ENCODE data around the gene TGFBR3. TPM values are rescaled to one million over a fixed set of nuclear protein-coding genes. Genes with fewer than 3 reads are reported as not detected.

The TGFBR3 gene
- total and polyA plus RNA-seq, 2 of the 13 experiments (the other 11 are each of a cell fraction or from before 2014, with no cell fraction given), result 76.5 to 195 TPM

DNA sequence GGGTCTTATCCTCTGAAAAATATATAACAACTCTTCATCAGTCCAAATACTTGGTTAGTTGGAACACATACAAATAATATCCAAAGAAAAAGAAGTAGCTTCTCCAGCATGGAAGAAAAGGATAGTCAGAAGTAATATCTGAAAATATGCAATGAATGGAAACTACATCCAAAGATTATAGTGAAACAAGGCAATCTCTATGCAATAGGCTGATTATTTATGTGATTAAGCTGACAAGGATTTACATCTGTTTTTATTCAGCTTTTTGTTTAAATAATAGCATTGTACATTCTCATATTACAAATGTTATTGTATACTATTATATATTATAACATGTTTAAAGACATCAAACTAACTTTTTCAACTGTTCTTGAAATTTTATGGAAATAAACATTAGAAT lies 15.3 kb upstream of the TGFBR3 start (continued):
- TF ChIP-seq, protein P1, sequence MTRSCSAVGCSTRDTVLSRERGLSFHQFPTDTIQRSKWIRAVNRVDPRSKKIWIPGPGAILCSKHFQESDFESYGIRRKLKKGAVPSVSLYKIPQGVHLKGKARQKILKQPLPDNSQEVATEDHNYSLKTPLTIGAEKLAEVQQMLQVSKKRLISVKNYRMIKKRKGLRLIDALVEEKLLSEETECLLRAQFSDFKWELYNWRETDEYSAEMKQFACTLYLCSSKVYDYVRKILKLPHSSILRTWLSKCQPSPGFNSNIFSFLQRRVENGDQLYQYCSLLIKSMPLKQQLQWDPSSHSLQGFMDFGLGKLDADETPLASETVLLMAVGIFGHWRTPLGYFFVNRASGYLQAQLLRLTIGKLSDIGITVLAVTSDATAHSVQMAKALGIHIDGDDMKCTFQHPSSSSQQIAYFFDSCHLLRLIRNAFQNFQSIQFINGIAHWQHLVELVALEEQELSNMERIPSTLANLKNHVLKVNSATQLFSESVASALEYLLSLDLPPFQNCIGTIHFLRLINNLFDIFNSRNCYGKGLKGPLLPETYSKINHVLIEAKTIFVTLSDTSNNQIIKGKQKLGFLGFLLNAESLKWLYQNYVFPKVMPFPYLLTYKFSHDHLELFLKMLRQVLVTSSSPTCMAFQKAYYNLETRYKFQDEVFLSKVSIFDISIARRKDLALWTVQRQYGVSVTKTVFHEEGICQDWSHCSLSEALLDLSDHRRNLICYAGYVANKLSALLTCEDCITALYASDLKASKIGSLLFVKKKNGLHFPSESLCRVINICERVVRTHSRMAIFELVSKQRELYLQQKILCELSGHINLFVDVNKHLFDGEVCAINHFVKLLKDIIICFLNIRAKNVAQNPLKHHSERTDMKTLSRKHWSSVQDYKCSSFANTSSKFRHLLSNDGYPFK (CRISPR knock-in tag; IDR thresholded peaks at IDR 0.05; ENCODE audit: borderline replicate concordance), result no peak
- no peak for TF ChIP-seq SETDB1 (CRISPR knock-in tag; IDR thresholded peaks at IDR 0.05; ENCODE audit: borderline replicate concordance)
- TF ChIP-seq, protein P2, sequence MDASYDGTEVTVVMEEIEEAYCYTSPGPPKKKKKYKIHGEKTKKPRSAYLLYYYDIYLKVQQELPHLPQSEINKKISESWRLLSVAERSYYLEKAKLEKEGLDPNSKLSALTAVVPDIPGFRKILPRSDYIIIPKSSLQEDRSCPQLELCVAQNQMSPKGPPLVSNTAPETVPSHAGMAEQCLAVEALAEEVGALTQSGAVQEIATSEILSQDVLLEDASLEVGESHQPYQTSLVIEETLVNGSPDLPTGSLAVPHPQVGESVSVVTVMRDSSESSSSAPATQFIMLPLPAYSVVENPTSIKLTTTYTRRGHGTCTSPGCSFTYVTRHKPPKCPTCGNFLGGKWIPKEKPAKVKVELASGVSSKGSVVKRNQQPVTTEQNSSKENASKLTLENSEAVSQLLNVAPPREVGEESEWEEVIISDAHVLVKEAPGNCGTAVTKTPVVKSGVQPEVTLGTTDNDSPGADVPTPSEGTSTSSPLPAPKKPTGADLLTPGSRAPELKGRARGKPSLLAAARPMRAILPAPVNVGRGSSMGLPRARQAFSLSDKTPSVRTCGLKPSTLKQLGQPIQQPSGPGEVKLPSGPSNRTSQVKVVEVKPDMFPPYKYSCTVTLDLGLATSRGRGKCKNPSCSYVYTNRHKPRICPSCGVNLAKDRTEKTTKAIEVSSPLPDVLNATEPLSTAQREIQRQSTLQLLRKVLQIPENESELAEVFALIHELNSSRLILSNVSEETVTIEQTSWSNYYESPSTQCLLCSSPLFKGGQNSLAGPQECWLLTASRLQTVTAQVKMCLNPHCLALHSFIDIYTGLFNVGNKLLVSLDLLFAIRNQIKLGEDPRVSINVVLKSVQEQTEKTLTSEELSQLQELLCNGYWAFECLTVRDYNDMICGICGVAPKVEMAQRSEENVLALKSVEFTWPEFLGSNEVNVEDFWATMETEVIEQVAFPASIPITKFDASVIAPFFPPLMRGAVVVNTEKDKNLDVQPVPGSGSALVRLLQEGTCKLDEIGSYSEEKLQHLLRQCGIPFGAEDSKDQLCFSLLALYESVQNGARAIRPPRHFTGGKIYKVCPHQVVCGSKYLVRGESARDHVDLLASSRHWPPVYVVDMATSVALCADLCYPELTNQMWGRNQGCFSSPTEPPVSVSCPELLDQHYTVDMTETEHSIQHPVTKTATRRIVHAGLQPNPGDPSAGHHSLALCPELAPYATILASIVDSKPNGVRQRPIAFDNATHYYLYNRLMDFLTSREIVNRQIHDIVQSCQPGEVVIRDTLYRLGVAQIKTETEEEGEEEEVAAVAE (CRISPR knock-in tag; IDR thresholded peaks at IDR 0.05; ENCODE audit: borderline replicate concordance), result no peak

DNA sequence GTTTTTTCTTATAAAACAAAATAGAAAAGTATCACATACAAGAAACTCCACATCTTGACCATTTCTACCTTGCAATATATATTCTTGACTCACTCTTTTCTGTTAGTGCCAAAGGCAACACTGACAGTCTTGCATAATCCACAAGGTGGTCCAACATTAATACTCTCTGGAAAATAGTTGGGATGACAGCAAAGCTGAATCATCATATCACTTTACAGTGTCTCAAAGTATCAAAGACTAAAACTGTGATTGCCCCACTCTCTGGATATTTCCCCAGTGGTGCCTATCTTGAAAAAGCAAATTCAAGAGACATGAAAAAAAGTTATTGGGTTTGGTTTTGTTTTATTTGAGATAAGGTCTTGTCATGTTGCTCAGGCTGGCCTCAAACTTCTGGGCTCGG lies 14.6 kb upstream of the TGFBR3 start:
- H3K36me3 ChIP-seq (replicated peaks in 1 of 2; ENCODE audit: control insufficient read depth in 1 of 2, insufficient read depth in 2 of 2, low read length in 2 of 2), result no peaks in the 10 kb centered on the region
- DNase-seq (ENCODE audit: low spot score), result peak; percentile 29
- BruUV-seq (replicated peaks), result no TSS peak
- intact Hi-C loops (cut with micrococcal nuclease; ENCODE audit: unreplicated experiment) (no loop called here), in situ Hi-C loops (cut with HindIII; ENCODE audit: extremely low pct_ligation_motif_present, low pct_unique_long_range_greater_than_20kb) (no loop called here)
- no peak overlapping the region for H3K9ac ChIP-seq (ENCODE audit: insufficient read depth, low read depth, low read length)
- WGBS (ENCODE audit: low lambda C conversion rate), result 50% methylated on average over 1 of the region's 1 CpG
- no peak for ATAC-seq
- peaks cover 10% of the 10 kb centered on the region for H3K4me1 ChIP-seq (ENCODE audit: insufficient read depth, low read length)
- H3K4me2 ChIP-seq (ENCODE audit: low read depth, low read length), result no peak overlapping the region
- ChIA-PET POLR2A (no interaction called here), CTCF (ENCODE audit: low intra/inter-chr PET ratio, low total read pairs) (no interaction called here)
- H3K4me3 ChIP-seq (replicated peaks in 1 of 3; ENCODE audit: insufficient read depth in 1 of 3, low read depth in 2 of 3, low read length in 3 of 3), result no peak overlapping the region
- no peak for FAIRE-seq
- H3K27me3 ChIP-seq (ENCODE audit: control insufficient read depth in 1 of 2, insufficient read depth in 2 of 2, low read length in 2 of 2), result no peaks in the 10 kb centered on the region
- no peak overlapping the region for H3K27ac ChIP-seq (ENCODE audit: extremely low read length, insufficient read depth, low read length)
- no peaks in the 10 kb centered on the region for H3K9me3 ChIP-seq (ENCODE audit: low read length)
- no peaks in the 10 kb centered on the region for H4K20me1 ChIP-seq (ENCODE audit: insufficient read depth, low read length)
- H3K79me2 ChIP-seq (ENCODE audit: insufficient read depth, low read length), result no peaks in the 10 kb centered on the region
- H2AFZ ChIP-seq (ENCODE audit: low read length), result no peak overlapping the region
- TF ChIP-seq EP300 (IDR thresholded peaks at IDR 0.05; ENCODE audit: low read depth in 2 of 2, low read length in 2 of 2) (no peak), EP300 (CRISPR knock-in tag; IDR thresholded peaks at IDR 0.05; ENCODE audit: borderline replicate concordance) (no peak), KIAA2018 (CRISPR knock-in tag; IDR thresholded peaks at IDR 0.05; ENCODE audit: borderline replicate concordance) (no peak)
